HG03457 (cell line): Measurements from ENCODE around the gene SHANK2.

Source experiments
- ATAC-seq: cut with Tn5 transposase; IDR thresholded peaks from one replicate; pipeline ENCODE4 v1.9.1; 2021; ENCODE audit warnings: moderate number of reproducible peaks; ENCODE audit not compliant: unreplicated experiment

The SHANK2 gene

DNA sequence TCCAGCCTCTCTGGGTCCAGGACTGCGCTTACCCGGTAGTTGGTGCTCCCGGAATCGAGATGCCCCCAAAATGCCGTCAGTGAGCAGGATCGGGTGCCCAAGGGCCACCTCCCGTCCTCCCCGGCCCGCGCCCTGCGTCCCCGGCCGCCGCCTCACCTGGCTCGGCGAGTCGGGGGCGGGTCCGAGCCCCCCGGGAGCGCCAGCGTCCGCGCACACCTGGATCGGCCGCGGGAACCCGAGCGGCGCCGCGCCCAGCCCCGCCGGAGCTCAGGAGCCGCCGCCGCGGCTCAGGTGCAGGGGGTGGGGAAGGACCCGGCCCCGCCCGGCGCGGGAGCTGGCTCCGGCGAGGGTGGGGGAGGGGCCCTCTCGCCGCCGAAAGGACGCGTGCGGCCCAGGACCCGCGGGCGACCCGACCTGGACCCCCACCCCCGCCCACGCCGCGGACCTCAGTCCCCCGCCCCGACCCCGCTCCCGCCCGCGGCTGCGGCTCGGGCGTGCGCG lies at the start of gene SHANK2:
SHANK2 (minus strand) TSS at position 309 of the 501 bp plus-strand sequence. CDS start 105,251 bp downstream, outside the sequence.
- ATAC-seq: no peak

DNA sequence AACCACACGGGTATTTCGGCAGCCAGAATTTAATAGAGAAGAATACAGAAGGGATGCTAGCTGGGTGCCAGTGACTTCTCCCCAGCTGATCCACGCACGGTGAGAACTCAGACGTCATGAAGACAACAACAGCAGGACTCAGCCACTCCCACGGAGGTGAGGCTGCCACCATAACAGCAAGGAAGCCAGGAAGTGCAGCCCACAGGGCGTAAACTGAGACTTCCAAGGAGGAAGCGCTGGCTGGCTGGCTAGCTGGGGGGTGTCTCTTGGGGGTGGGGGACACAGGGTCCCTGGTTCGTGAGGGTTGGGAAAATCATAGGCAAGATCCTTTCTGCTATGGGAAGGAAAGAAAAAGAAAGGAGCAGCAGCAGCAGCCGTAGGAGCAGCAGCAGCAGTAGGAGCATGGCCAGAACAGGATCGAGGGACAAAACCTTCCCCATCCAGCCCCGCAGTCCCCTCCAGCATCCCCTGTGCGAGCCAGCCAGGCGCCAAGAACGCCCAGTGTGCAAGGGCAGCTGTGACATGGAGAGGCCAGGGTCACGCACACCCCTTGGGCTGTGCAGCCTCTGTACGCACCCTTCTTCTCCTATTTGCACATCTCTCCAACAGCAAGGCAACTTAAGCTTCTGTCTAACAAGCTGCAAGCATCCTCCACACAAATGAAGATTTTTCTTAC lies 49.6 kb upstream of the SHANK2 start:
- ATAC-seq: no peak

DNA sequence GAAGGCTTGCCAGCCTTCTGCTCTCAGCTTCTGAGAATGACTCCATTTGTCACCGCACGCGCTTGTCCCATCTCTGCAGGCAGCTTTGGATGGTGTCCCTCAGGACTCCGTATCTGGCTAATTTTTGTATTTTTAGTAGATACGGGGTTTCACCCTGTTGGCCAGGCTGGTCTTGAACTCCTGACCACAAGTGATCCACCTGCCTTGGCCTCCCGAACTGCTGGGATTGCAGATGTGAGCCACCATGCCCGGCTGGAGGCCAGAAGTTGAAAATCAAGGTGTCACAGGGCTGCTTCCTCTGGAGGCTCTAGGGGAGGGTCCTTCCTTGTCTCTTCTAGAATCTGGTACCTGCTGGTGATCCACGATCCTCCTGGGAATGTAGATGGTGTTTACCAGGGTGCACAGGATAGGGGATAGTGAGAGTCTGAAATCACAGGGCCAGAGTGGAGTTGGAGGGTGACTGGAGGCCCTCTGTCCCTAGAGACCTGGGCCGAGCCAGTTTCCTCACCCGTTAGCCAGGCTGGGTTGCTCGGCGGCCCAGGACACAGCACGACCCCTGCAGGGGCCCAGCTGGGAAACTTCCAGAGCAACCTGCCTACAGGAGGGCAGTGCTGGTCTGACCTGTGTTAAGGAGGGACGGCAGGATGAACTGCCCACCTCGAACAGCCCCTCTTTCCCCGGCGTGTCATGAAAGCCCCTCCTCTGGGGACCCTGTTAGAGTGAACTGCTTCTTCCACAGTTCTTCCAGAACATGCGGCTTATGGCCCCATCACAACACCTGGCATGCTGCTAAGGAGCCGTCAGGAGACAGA lies 48.9 kb upstream of the SHANK2 start:
- no peak for ATAC-seq

DNA sequence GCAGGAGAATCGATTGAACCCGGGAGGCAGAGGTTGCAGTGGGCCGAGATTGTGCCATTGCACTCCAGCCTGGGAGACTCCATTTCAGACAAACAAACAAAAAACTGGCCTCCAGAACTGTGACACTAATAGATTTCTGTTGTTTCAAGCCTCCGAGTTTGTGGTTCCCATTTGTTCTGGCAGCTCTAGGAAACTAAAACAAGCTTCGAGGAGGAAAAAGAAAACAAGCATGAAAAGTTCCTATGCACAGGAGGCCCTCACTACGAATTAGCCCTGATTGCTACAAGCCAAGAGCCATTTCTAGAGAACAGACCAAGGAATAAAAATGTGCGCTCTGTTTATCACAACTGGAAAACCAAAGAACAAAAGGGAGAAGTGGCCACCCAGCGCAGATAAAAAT lies 47.8 kb upstream of the SHANK2 start:
- ATAC-seq: no peak

GRCh38 chr11:71298761-71299181 lies 46.4 kb upstream of the SHANK2 start:
- no peak for ATAC-seq

DNA sequence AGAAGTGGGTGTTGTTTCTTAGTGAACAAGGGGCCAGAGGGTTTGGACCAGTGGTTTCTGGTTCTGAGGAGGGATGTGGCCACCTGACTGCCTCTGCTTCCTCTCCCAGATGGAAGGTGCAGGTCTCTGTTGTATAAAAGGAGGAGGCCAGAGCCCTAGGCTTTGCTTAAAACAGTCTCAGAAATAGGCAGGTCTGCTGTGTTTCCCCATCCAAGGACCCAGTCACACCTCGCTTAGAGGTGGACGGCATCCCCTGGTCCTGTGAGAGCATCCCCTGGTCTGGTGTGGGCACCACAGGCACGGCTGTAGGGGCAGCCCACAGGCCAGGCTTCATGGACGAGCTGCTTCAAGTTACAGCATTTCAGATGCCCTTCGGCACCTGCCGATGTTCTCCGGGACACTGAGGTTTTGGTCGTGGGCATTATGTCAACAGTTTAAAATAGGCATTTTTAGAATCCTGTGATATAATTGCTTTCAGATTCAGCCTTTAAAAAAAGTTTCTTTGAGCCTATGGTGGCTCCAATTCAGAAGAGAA lies 45.7 kb upstream of the SHANK2 start:
- ATAC-seq: no peak

DNA sequence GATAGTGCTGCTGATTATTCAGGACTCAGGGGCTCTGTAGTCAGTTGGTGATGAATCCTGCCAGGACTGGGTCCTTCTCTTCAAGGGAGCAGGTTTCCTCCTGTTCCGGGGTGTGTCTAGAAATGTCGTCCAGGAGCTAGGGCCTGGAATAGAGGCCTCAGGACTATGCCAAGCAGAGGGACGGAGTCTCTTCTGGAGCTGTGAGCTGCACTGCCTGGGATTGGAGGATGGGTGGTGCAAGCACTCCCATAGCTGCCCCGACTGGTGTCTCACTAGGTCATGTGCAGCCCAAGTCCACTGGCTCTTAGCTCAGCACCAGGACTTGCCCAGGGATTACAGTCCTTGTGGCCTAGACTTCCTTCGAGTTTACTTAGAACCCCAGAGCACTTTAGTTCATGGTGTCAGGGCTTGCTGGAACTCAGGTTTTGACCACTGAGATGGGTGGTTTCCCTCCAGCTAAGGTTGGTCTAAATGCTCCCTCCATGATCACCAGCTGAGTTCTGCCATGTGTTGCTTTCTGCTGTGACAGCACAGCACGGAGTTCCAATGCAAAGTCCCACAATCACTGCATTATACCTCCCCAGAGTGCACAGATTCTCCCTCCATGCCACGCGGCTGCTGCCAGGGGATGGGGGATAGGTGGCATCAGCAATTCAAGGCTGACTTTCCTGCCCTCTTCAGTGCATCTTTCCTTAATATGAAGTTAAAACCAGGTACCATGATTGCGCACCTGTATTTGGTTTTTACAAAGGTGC lies 42.6 kb upstream of the SHANK2 start:
- ATAC-seq: no peak

- no peak for ATAC-seq
These were observed 41.8 kb upstream of the SHANK2 start for GRCh38 chr11:71293961-71294782.

DNA sequence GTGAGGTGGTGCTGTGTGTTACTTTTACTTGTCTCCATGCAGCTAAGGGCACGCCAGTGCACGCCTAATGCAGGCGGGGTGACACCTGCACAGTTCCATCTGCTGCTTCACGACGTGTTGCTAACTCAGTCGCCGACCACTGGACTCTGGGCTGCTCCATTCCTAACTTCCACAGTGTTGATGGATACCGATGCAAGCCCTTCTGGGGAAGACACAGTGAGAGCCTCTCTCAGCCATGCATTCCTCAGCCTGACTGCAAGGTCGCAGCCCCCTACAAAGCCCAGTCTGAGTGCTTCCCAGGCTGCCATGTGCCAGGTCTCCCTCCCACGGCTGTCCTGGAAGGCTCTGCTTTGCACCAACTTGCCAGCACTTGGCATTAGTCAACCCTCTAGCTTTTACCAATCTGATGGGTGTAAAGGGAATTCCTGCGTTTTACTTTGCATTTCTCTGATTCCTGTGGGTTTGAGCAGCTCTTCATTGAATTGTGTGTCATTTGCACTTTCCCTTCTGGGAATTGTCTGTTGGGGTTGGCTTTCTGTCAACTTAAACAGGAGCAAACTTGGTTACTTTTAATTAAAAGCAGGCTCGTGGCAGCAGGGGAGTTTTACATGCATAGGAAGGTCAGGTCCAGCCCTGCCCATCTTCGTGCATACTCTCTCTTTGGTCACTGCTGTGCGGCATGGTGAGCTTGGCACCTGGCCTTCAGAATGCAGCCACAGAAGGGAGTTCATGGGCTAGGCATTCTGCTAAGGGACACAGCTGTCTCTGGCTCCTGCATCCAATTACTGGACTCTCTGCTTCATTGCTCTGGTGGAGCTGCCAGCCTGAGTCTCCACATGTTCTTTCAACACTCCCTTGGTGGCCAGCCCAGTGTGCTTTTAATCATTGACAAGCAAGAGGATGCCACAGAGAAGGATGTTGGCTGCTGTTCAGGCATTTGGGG lies 34.6 kb upstream of the SHANK2 start:
- no peak for ATAC-seq

- ATAC-seq: no peak
These were observed 32.7 kb upstream of the SHANK2 start for GRCh38 chr11:71285111-71285510.

DNA sequence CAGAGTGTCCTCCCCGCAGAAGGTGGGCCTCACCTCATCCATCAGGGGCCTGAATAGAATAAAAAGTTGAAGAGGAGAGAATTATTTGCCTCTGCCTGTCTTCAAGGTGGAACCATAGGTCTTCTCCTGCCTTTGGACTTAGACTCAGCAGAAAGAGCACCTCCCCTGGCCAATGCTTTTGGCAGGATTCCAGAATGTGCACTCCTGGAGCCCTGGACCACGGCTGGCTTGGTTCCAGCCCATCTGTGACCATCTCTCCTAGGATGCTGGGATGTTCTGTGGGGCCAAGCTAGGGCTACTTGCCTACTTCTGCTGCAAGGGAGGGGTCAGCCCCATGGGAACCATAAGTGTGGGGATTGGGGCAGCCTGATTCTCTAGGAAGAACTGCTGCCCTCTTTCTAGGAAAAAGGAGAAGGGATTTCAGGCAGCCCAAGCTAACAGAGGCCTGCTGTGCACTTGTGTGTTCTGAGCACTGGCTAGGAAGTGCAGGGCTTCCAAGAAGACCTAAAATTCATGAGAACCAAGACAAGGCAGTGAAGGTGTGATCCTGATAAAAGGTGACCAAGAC lies 32.2 kb upstream of the SHANK2 start:
- ATAC-seq: no peak

- no peak for ATAC-seq
These were observed 31.6 kb upstream of the SHANK2 start for GRCh38 chr11:71283971-71284441.

- ATAC-seq: no peak
These were observed 30.4 kb upstream of the SHANK2 start for GRCh38 chr11:71282581-71283351.

DNA sequence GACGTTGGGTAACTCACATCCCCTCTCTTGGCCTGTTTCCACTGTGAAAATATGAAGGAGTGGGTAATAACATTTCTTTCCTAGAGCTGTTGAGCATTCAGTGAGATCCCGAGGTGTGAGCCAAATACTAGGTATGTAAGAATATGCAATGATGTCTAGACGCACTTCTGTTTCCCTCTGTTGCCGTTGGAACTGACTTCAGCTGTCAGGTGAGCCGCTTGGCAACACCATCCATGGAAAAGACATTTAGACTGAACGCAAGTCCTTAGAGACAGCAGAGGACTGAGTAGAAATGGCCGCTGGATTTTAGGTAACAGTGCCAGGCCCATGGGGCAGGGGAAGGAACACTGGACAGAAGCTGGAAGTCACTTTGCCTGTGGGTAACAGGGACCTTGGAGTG lies 29.5 kb upstream of the SHANK2 start:
- ATAC-seq: no peak

- no peak for ATAC-seq
These were observed 28.8 kb upstream of the SHANK2 start for GRCh38 chr11:71281204-71281603.

DNA sequence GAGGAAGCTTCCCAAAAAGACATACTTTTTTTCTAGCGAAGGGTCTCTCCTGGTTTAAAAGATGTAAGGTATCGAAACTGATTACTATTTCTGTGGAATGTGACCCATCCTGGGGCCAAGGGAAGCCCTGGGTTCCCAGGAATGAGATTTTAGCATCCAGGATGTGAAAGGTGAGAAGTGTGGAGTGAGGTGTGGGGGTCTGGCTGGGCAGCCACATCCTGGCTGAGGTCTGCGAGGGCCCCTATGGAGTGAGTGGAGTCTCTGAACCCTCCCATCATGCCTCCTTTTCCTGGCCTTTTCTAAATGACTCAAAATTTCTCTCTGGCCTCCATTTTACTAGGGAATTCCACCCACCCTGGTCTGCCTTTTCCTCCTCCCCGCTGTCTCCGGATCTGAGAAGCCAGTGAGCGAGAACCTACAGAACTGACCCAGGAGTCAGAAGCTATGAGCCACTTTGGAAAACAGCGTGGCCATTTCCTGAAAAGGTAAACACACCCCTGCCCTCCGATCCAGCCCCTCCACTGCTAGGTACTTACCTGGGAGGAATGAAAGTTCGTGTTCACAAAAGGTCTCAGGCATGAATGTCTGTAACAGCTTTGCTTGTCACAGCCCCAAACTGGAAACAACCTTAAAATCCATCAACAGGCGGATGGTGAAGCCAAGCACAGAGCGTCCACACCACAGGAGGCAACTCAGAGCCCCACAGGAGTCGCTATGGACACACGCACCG lies 27.7 kb upstream of the SHANK2 start:
- no peak for ATAC-seq

DNA sequence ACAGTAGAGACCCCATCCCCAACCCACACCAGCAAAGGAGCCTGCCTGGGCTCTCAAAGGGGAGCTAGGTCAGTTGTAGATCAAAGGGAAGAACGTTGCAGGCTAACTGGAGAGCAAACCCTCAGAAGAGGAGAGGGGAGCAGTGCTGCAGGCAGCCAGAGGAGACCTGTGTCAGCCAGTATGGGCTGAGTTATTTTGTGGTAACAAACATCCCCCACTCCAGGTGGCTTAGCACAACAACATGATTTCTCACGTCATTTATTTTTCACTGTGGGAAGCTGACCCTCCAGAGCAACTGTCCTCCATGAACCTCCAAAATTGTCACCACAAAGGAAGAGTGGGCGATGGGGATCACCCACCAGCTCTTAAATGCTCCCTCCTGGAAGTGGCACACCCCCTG lies 19.8 kb upstream of the SHANK2 start:
- no peak for ATAC-seq
